GM10847 (cell line): ENCODE data around the gene DEPDC1.

ENCODE experiments used
- POLR2A ChIP-seq: IDR thresholded peaks from 2 replicates; pipeline ENCODE4 v1.6.1; 2011; ENCODE audit not compliant: insufficient read length; ENCODE audit errors: extremely low read depth

Gene DEPDC1

GRCh38 chr1:68485431-68486022 is 11.4 kb downstream of the DEPDC1 start:
- TF ChIP-seq POLR2A: no peak

GRCh38 chr1:68484618-68485017 is 12.3 kb downstream of the DEPDC1 start:
- TF ChIP-seq POLR2A: no peak

- TF ChIP-seq POLR2A: no peak
These were observed 15.8 kb downstream of the DEPDC1 start for GRCh38 chr1:68481041-68481440.

- TF ChIP-seq POLR2A: no peak
These were observed 17.4 kb downstream of the DEPDC1 start for GRCh38 chr1:68479501-68479900.

GRCh38 chr1:68478662-68479061 is 18.2 kb downstream of the DEPDC1 start:
- no peak for TF ChIP-seq POLR2A

GRCh38 chr1:68473060-68473459 is 23.8 kb downstream of the DEPDC1 start:
- no peak for TF ChIP-seq POLR2A

GRCh38 chr1:68470388-68470970 is 26.4 kb downstream of the DEPDC1 start:
- TF ChIP-seq POLR2A: no peak

GRCh38 chr1:68464891-68465290 is 32.0 kb downstream of the DEPDC1 start:
- no peak for TF ChIP-seq POLR2A

GRCh38 chr1:68460935-68461334 is 35.9 kb downstream of the DEPDC1 start:
- TF ChIP-seq POLR2A: no peak

- TF ChIP-seq POLR2A: no peak
These were observed 37.1 kb downstream of the DEPDC1 start for GRCh38 chr1:68459796-68460195.

GRCh38 chr1:68459091-68459490 is 37.8 kb downstream of the DEPDC1 start:
- TF ChIP-seq POLR2A: no peak

GRCh38 chr1:68456202-68456601 is 40.7 kb downstream of the DEPDC1 start:
- TF ChIP-seq POLR2A: no peak

GRCh38 chr1:68454534-68454933 is 42.3 kb downstream of the DEPDC1 start:
- no peak for TF ChIP-seq POLR2A

GRCh38 chr1:68453060-68453670 is 43.7 kb downstream of the DEPDC1 start:
- TF ChIP-seq POLR2A: no peak

- TF ChIP-seq POLR2A: no peak
These were observed 47.0 kb downstream of the DEPDC1 start, which contains the start of gene RPE65 for GRCh38 chr1:68449901-68450300. Gene RPE65, minus strand, starts transcription at chr1:68449954. Its CDS starts 49 bp downstream, at chr1:68449905.

- no peak for TF ChIP-seq POLR2A
These were observed 48.5 kb downstream of the DEPDC1 start for GRCh38 chr1:68448365-68448764.

- no peak for TF ChIP-seq POLR2A
These were observed 51.2 kb downstream of the DEPDC1 start for GRCh38 chr1:68445709-68446108.
